Left cardiac atrium (tissue), 4 donors: Measurements from ENCODE around the gene KMT2E. TPM values are rescaled to one million over a fixed set of nuclear protein-coding genes. Genes with fewer than 3 reads are reported as not detected.
"Not testable (repeated sequence)": the region's sequence is repeated elsewhere in the genome, so short reads cannot be mapped to it uniquely, and the experiment has no call there.

Source experiments
- ATAC-seq, 2 donors: fragments of 200-7000 bp; cut with Tn5 transposase; one replicate each; pipeline ENCODE4 v1.9.1; 2020; ENCODE audit warnings: mild to moderate bottlenecking in 2 of 2, moderate library complexity in 2 of 2
- DNase-seq: peaks from one replicate; pipeline ENCODE4 v3.0.0-alpha.2; 2020
- intact Hi-C, 2 donors: fragments of 100-400 bp; cut with DNase I; formaldehyde crosslinking; loops; one replicate each; pipeline versions ENCODE4 v1.14.1 to v1.15.1; 2022 to 2023
- total RNA-seq, 2 donors: library from RNA; stranded (reverse); fragmentation: NEBNext Ultra II Directional; extraction: Animal tissue kit (Norgen Biotek cat#: 25700); gene quantifications; one replicate each; pipeline ENCODE4 v1.2.1, GENCODE V29; 2021
- donor health status: DM: no; HTN: yes; CAD: no.
- donor health status: DM: no; HTN: yes; CAD: no; lungs with severe emphysema.
- donor health status: DM: yes; HTN: yes; CAD: no.
- donor health status: Dilated cardiomyopathy.

Gene KMT2E
- total RNA-seq, 2 donors from 2014 or later, result 45.3 to 59.0 TPM

- ATAC-seq (no peak), DNase-seq (no peak)
- intact Hi-C loops, result loop anchor here in 1 of 2 donors (10.0 kb wide), 1 partner anchor 60 kb away; no protein-coding TSS in a partner anchor
Measured at GRCh38 chr7:105044449-105045070, 30.6 kb downstream of the KMT2E start.

DNA sequence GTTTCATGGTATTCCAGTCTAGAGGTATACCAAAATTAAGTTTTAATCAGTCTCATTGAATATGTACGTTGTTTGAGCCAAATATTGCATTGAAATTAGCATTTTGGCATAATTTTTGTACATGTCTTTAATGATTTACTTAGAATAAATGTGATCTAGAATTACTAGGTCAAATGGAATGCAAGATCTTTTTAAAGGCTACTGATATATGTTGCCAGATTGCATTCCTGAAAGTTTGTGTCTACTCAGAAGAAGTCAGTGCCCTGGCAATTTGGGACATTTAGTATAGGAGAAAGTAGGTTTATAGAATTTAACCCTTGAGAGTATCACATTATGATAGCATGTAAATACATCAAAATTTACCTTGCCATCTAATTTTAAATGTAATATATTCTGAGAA is 32.4 kb downstream of the KMT2E start:
- ATAC-seq (peak in 1 of 2 donors; percentile 22), DNase-seq (no peak)
- intact Hi-C loops, result loop anchor here in 1 of 2 donors (10.0 kb wide), 1 partner anchor 62 kb away; no protein-coding TSS in a partner anchor

DNA sequence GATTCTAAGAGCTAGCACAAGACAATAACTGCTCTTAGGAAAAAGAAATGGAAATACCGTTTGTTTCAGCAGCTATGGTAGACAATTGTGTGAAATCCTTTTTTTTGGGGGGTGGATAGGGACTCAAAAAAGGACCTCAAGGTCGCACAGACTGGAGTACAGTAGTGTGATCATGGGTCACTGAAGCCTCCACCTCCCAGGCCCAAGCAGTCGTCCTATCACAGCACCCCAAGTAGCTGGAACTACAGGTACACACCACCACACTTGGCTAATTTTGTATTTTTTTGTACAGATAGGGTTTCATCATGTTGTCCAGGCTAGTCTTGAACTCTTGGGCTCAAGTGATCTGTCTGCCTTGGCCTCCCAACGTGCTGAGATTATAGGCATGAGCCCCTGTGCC is 33.9 kb downstream of the KMT2E start:
- ATAC-seq (no peak), DNase-seq (no peak)
- intact Hi-C loops, result loop anchor here in 1 of 2 donors (2.0 to 10.0 kb wide), 2 partner anchors 17 to 63 kb away; no protein-coding TSS in a partner anchor

GRCh38 chr7:105050493-105050892 is 36.5 kb downstream of the KMT2E start:
- intact Hi-C loops, result no loop called here
- DNase-seq (no peak), ATAC-seq (no peak)

- intact Hi-C loops, ATAC-seq, DNase-seq: not testable (repeated sequence)
Measured at GRCh38 chr7:105050899-105051298, 36.9 kb downstream of the KMT2E start.

DNA sequence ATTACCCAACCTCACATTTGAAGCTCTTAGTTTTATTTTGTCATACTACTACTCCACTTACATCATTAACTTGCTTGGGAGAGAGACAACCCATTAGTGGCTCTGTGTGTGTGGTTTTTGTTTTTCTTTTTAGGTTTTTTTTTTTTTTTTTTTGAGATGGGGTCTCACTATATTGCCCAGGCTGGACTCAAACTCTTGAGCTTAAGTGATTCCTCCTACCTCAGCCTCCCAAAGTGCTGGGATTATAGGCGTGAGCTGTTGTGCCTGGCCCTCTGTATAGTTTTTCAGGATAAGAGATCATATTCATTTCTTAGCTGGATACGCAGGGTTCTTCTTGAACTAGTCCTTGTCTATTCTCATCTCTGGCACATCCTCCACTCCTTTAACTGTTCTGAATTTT is 41.1 kb downstream of the KMT2E start:
- no peak for ATAC-seq
- no peak for DNase-seq
- intact Hi-C loops, result loop anchor here in 1 of 2 donors (5.0 kb wide), 1 partner anchor 33 kb away; no protein-coding TSS in a partner anchor

GRCh38 chr7:105055621-105056020 is 41.6 kb downstream of the KMT2E start:
- ATAC-seq, result no peak
- no peak for DNase-seq
- intact Hi-C loops, result loop anchor here in 1 of 2 donors (5.0 kb wide), 1 partner anchor 33 kb away; no protein-coding TSS in a partner anchor

DNA sequence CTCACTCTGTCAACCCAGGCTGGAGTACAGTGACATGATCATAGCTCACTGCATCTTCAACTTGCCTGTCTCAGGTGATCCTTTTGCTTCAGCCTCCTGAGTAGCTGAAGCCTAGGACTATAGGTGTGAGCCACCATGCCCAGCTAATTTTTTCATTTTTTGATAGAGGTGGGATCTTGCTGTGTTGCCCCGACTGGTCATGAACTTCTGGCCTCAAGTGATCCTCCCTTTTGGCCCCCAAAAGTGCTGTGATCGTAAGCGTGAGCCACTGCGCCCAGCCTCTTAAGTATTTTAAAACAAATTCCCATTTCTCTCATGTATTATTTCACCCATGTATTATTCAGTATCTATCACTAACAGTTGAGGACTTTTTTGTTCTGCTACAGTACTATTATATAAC is 43.5 kb downstream of the KMT2E start:
- intact Hi-C loops, result loop anchor here in 1 of 2 donors (5.0 kb wide), 1 partner anchor 35 kb away; no protein-coding TSS in a partner anchor

DNA sequence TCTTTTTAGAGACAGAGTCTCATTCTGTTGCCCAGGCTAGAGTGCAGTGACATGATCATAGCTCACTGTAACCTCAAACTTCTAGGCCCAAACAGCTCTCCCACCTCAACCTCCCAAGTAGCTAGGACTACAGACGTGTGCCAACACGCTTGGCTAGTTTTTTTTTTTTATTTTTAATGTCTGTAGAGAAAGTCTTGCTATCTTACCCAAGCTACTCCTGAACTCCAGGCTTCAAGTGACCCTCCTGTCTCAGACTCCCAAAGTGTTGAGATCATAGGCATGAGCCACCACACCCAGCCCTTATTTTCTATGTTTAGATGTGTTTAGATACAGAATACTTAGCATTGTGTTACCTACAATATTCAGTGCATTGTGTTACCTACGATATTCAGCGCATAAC is 46.4 kb downstream of the KMT2E start:
- ATAC-seq, result no peak
- intact Hi-C loops, result no loop called here
- DNase-seq, result no peak

More for the DNA sequence above, 43.5 kb downstream of the KMT2E start:
- DNase-seq, result no peak
- no peak for ATAC-seq

DNA sequence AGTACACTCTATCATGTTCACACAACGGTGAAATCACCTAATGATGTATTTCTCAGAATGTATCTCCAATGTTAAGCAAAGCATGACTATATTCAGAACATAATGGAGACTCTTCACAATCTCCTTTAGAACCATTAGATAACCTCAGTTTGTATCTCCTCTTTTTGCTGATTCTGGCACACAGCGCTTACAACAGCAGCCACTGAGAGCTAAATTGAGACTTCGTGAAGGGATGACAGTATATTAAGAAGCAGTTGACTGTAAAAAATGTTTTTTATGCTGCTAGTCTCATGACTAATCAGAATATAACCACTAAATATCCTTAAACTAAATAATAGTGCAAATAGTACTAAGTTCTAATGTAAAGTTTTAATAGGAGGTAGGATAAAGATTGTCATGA is 46.9 kb downstream of the KMT2E start:
- ATAC-seq (peak; percentile 55), DNase-seq (no peak)
- intact Hi-C loops, result no loop called here

- ATAC-seq, result no peak
- intact Hi-C loops, result loop anchor here in 1 of 2 donors (2.0 to 5.0 kb wide), 2 partner anchors 16 to 42 kb away; no protein-coding TSS in a partner anchor
Measured at GRCh38 chr7:105065104-105065503, 51.1 kb downstream of the KMT2E start.

GRCh38 chr7:105067691-105068090 is 53.7 kb downstream of the KMT2E start:
- no peak for DNase-seq
- intact Hi-C loops, result loop anchor here in 1 of 2 donors (5.0 kb wide), 1 partner anchor 40 kb away; no protein-coding TSS in a partner anchor
- no peak for ATAC-seq

More at GRCh38 chr7:105065104-105065503, 51.1 kb downstream of the KMT2E start:
- no peak for DNase-seq

GRCh38 chr7:105068886-105069285 is 54.9 kb downstream of the KMT2E start:
- no peak for DNase-seq
- intact Hi-C loops, result loop anchor here in 1 of 2 donors (5.0 kb wide), 1 partner anchor 38 kb away; no protein-coding TSS in a partner anchor
- no peak for ATAC-seq

DNA sequence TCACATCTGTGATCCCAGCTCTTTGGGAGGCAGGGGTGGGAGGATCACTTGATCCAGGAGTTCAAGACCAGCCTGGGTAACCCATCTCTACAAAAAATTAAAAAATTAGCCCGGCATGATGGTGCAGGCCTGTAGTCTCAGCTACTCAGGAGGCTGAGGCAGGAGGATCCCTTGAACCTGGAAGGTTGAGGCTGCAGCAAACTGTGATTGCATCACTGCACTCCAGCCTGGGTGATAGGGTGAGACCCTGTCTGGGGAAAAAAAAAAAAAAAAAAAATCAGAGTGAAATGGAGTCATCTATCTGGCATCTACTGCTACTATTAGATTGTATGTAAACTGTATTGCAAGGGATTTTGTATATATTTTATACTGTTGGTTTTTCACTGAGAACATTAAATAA is 59.1 kb downstream of the KMT2E start:
- ATAC-seq (no peak), DNase-seq (no peak)
- intact Hi-C loops, result loop anchor here in 1 of 2 donors (10.0 kb wide), 1 partner anchor 48 kb away; no protein-coding TSS in a partner anchor

DNA sequence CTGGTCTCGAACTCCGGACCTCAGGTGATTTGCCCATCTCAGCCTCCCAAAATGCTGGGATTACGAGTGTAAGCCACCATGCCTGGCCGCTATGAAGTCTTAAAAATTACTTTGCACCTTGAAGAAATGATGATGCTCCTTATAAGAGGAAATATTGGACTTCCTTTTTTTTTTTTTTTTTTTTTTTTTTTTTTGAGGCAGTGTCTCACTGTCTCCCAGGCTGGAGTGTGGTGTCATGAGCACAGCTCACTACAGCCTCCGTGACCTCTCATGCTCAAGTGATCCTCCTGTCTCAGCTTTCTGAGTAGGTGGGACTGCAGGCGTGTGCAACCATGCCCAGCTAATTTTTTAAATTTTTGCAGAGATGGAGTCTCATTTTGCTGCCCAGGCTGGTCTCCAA is 65.3 kb downstream of the KMT2E start:
- ATAC-seq, result peak in 1 of 2 donors; percentile 21
- intact Hi-C loops, result loop anchor here in 1 of 2 donors (10.0 kb wide), 1 partner anchor 55 kb away; no protein-coding TSS in a partner anchor

GRCh38 chr7:105084581-105084980 is 70.6 kb downstream of the KMT2E start:
- no peak for DNase-seq
- intact Hi-C loops, result no loop called here
- peak in 1 of 2 donors; percentile 63 for ATAC-seq

More for the DNA sequence above, 65.3 kb downstream of the KMT2E start:
- no peak for DNase-seq

DNA sequence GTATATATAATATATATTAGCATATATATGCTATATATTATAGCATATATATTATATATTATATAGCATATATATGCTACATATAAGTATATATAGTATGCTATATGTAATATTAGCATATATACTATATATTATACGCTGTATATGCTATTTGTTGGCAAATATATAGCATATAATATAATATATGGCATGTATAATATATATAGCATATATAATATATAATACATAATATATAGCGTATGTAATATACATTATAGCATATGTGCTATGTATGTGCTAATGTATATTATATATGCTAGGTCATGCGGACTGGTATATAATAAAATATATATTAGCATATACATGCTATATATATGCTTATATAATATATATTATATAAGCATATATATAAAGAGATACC is 72.8 kb downstream of the KMT2E start:
- ATAC-seq, result no peak

GRCh38 chr7:105087981-105088380 is 74.0 kb downstream of the KMT2E start:
- intact Hi-C loops, result no loop called here
- ATAC-seq, result no peak

More for the DNA sequence above, 72.8 kb downstream of the KMT2E start:
- no peak for DNase-seq
- intact Hi-C loops, result no loop called here

DNA sequence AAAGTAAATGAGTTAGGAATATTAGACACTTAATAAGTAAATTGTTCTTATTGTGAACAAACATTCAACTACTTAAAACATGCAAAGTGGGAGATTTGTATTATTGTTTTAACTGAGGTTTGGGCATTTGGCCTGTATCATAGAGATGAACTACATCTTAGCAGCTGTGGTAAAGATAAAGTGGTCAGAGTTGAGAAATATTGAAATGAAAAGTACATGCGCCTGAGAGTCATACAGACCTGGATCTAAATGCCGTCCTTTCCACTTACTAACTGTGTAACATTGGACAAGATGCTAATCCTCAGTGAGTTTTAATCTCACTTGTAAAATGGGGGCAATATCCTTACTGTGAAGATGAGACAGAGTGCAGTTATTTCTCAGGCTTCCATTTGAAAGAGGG is 74.5 kb downstream of the KMT2E start:
- ATAC-seq, result no peak

More at GRCh38 chr7:105087981-105088380, 74.0 kb downstream of the KMT2E start:
- DNase-seq, result no peak

DNA sequence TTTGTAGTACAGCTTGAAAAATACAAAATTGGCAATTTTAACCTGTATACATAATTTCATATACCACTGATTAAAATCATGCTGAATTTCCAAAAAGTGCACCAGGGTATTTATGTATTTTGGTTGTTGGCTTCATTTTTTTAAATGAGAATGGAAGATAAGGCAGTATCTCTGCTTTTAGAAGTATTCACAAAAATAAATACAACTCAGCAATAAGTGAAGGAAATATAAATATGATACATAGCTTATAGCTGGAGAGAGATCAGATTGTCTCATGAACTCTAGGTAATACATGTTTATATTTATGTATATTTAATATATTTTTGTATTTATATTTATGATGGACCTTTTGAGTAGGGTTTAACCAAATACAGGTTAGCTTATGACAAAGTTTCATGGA is 81.0 kb downstream of the KMT2E start:
- ATAC-seq, result no peak
- no peak for DNase-seq
- intact Hi-C loops, result no loop called here

More for the DNA sequence above, 74.5 kb downstream of the KMT2E start:
- intact Hi-C loops, result no loop called here
- no peak for DNase-seq
